HG02938 (cell line): Measurements from ENCODE around the gene MRPL52.
A peak's percentile ranks its signal among the peaks of the same experiment; 100 is the strongest.
"Not testable (repeated sequence)": the region's sequence is repeated elsewhere in the genome, so short reads cannot be mapped to it uniquely, and the experiment has no call there.

Experiments
- ATAC-seq: cut with Tn5 transposase; IDR thresholded peaks from one replicate; pipeline ENCODE4 v1.9.1; 2021; ENCODE audit warnings: mild to moderate bottlenecking, moderate library complexity; ENCODE audit not compliant: unreplicated experiment

MRPL52 gene

DNA sequence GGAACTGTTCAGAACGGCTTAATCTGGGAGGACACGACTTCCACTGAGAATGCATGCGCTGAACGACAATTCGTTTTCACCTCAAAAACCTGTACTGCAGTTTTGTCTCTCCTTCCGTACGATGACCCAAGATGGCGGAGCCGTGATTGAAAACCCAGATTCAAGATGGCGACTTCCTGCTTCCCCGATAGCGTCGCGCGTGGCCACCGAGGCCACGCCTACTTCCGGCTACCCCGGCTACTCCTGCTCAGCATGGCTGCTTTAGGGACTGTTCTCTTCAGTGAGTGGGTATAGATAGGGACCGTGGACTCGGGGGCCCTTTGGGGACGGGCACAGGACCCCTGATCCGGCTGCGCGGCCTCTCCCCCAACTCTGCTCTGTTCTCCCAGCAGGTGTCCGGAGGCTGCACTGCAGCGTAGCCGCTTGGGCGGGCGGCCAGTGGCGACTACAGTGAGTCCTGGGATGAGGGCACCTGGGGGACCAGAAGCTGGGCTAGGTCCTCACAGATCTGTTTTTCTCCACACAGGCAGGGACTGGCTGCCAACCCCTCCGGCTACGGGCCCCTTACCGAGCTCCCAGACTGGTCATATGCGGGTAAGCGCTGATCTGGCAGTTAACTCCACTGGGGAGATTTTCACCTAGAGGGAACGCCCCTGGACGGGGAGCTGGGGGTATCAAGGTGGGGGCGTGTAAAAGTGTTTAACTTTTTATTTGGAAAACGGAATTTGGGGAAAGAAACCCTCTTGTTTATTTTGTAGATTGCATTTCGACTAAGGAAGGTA, at the start of gene MRPL52:
Gene MRPL52 (plus strand): TSS at position 227 of the 782 bp plus-strand sequence. CDS start 26 bp downstream, at position 253.
- ATAC-seq = peak; percentile 82

DNA sequence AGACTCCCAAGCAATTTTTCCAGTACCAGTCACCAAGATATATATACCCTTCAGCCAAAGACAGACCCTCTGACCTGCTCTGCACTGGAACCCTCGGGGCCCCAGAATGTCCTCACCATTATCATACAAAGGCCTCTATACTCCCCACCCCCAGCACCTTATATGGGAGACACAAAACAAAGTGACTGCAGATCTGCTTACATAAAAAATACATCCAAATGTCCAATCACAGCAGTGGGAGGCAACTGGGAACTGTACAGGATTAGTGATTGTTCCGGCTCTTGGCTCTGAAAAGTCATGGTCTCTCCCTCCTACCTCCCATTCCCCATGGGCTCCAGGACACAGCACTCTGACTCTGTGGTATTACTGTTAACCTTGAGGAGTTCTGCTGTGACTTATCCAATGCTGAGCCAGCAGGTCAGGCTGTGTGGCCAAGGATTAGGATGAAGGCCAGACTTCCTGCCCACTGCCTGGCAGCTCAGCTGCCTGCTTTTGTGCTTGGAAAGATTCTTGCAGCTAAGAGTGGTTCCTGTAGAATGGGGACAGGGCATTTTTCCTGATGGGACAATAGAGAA, 49.5 kb upstream of the MRPL52 start:
- ATAC-seq = no peak

DNA sequence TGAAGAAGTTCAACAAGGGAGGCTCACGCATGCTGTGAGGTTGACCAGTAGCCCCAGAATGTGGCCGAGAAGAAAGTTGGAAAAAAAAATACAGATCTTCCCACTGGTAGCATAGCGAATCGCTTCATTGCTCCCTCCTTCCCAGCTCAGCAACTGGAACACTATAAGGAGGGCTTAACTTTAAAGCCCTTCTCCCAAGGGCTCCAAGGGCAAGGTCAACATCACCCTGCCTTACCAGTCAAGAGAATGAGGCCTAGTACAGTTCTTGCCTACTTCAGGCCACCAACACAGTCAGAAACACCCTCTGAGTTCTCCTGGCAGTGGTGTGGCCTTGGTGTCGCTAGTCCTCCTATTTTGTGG, 48.8 kb upstream of the MRPL52 start:
- no peak for ATAC-seq

DNA sequence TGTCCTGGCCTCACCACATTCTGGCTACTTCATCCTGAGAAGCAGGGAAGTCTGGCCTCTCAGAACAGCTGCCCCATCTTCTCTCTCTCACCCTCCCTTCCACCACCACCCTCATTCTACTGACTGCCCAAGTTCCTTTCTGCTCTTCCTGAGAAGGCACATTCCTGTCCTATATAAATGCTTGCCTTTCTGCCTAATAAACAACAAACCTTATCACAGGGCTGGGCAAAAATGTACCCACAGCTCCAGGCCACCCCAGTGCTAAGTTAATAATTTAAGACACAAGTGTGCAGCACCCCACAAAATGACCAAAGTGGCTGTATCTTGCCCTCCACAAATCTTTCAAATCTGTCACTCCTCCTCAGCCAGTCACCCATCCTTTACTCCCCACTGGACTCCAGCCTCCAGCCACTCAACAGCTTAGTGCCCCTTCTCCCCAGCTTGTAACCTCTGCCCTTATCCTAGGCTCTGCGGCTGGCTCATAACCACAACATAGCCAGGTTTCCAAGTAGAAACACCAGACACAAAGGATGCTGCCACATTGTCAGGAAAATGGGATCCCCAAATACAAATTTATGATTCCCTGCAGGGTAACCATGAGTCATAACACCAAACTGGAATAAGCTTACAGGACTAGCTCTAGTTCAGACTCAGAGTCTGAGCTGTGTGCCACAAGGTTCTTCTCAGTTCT, 48.2 kb upstream of the MRPL52 start:
- no peak for ATAC-seq

DNA sequence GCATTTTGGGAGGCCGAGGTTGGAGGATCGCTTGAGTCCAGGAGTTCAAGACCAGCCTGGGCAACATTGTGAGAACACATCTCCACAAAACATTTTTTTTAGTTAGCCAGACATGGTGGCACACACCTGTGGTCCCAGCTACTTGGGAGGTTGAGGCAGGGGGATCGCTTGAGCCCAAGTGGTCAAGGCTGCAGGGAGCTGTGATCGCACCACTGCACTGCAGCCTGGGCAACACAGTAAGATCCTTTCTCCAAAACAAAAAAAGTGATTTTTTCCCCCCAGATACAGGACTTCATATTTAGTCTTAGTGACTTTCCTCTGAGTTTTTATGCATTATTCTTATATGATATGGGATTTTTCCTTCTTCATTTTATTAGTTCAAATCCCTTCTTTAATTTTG, 43.0 kb upstream of the MRPL52 start:
- ATAC-seq = no peak

DNA sequence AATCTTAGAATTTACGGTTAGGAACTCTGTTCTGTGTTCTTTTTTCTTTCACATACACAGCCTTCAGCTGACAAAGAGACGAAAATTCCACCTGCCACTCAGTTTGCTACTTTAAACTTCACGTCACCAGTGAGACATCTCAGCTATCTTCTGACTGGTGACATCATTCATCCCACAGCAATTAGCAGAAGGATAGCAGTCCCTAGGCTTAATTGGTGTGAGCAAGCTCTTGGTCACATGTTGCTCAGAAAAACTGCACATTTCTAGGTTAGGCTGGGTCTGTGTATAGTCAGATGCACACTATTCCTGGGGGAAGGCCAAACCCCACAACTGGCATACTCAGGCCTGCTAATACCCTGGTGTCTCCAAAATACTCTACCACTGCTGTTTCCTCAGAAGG, 38.4 kb upstream of the MRPL52 start:
- ATAC-seq = no peak

DNA sequence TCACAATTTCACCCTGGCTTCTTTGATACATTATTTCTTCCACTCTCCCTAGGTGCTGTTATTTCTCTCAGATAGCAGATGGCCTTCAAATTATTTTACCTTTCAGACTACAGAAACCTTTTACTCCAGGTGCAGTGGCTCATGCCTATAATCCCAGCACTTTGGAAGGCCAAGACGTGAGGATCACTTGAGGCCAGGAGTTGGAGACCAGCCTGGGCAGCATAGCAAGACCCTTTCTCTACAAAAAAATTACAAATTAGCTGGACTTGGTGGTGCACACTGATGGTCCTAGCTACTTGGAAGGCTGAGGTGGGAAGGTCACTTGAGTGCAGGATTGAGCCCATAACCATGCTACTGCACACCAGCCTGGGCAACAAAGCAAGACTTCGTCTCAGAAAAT, 37.5 kb upstream of the MRPL52 start:
- ATAC-seq = no peak

DNA sequence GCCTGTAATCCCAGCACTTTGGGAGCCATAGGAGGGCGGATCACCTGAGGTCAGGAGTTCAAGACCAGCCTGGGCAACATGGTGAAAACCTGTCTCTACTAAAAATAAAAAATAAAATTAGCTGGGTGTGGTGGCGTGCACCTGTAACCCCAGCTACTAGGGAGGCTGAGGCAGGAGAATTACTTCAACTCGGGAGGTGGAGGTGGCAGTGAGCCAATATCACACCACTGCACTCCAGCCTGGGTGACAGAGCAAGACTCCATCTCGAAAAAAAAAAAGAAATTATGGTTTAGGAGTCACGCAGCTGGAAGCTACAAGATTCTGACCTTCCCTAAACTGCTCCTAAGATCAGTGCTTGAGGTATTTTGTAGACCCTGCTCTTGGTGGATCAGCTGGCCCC, 36.1 kb upstream of the MRPL52 start:
- ATAC-seq = not testable (repeated sequence)

DNA sequence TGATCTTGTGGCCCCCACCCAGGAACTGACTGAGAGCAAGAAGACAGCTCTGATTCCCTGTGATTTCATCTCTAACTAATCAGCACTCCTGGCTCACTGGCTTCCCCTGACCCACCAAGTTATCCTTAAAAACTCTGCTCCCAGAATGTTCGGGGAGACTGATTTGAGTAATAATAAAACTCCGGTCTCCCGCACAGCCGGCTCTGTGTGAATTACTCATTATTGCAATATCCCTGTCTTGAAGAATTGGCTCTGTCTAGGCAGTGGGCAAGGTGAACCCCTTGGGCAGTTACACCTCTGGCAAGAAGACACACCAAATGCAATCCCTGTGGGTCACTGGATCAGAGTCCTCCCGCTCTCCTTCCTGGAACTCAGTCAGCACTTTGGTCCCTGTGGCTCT, 35.7 kb upstream of the MRPL52 start:
- no peak for ATAC-seq

DNA sequence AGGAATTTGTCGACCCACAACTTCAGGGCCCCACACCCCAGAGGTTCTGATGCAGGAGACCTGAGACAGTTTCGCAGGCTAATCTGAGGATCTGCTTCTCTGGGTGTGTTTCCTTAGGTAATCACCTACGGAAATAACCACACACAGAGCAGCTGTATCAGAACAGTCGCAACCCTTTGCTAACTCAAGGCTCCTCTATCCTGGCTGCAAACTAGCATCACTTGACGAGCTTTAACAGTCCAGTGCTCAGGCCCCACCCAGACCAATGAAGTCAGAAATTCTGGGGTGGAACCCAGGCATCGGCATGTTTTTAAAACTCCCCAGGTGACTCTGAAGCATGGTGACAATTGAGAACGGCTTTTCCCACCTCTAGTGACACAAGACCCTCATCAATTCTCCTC, 35.1 kb upstream of the MRPL52 start:
- ATAC-seq = peak; percentile 41

DNA sequence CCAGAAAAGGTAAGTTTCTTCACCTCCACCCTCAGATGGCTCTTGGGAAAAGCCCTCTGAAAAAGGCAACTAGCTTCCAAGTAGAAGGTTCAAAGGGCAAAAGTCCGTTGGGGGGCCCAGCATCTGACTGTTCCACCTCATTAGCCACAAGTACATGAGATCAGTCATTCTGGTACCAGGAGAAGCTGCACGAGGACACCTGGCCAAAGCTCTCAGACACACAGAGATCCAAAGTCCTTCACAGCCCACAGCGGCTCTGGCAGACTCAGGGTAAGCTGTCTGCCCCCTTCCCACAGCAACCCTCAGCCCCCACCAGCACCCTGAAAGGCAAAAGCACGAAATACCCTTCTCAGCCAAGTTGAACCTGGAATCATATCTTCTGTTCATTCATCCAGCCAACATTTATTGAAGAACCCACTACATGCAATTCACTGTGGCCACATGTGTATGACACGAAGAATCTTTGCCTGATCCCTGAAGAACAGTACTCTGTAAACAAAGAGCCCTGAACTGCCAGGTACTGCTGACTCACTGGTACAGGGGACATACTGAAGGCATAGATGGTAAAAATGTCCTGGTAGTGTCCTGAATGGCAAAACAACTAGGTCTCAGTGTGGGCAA, 33.5 kb upstream of the MRPL52 start:
- no peak for ATAC-seq

DNA sequence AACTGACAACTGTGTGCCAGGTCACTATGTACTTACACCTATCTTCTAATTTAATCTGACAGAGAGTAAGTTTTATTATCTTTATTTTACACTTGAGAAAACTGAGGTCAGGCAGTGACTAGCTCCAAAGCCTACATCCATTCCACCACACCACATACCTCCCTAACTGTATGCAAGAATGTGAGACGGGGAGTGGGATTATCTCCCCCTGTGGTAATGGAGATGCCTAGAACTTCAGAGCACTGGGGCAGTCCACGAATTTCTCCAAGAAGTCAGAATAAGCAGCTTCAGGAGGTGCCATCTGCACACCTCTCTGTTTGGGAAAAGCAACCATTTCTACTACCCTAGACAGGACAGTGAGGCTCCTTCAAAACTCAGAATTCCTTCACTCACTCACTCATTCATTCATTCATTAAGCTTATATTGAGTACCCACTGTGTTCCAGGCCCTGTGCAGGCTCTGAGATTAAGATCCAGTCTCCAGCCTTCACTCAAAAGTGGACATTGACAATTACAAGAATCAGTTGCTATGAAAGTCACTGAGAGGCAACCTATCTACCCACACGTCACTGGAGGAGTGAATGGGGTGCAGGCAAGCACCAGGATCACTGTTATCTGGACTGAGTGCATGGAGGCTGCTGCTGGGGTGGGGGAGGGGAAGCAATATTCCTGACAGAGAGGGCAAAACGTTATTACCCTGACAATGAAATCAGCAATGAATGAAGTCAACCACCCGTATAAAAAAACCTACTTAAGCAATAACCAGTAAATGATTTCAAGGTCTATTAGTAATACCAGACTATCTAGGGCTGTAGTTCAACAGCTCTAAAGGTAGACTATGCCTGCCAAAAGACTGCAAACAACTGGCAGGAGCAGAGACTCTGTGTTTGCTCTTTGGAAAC, 32.4 kb upstream of the MRPL52 start:
- no peak for ATAC-seq

DNA sequence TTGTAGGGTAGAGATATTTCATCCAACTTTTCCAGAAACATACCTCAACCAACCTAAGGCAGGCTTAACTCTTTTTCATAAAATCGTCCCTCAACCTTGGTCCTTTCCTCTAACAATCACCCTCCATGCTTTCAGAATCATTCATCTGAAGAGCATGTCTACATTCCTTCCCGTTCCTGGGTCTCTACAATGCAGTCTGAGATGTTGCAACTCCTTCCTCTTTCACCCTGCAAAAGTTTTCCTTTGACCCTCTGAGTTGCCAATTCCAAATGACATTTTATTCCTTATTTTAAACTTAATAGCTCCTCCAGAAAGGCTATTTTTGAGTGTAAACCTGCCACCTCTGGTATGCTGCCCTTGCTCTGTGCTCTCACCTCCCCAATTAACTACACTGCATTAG, 31.2 kb upstream of the MRPL52 start:
- ATAC-seq = no peak

DNA sequence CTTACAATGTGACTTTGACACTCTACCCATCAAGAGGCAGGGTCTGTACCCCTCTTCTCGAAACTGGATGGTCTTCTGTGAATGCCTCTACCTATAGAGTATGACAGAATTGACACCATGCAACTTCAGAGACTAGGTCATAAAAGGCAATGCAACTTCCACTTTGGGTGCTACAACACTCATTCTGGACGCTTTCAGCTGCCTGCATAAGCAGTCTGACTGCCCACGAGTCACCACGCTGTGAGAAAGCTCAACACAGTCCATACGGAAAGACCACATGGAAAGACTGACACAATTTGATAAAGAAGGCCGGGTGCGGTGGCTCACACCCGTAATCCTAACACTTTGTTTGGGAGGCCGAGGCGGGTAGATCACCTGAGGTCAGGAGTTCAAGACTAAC, 29.3 kb upstream of the MRPL52 start:
- no peak for ATAC-seq

DNA sequence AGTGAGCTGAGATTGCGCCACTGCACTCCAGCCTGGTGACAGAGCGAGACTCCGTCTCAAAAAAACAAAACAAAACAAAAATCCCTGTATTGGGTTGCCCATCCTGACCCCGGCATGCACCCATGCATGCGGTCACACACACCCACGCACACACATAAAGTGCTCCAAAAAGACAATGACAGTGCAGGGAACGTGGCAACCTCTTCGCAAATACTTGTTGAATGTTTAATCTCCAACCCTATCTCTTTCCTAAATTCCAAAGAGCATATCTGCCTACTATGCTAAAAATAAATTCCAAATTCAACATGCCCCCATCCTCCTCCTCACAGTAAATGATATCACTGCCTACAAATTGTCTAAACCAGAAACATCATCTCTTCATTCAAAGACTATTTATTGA, 28.0 kb upstream of the MRPL52 start:
- no peak for ATAC-seq

DNA sequence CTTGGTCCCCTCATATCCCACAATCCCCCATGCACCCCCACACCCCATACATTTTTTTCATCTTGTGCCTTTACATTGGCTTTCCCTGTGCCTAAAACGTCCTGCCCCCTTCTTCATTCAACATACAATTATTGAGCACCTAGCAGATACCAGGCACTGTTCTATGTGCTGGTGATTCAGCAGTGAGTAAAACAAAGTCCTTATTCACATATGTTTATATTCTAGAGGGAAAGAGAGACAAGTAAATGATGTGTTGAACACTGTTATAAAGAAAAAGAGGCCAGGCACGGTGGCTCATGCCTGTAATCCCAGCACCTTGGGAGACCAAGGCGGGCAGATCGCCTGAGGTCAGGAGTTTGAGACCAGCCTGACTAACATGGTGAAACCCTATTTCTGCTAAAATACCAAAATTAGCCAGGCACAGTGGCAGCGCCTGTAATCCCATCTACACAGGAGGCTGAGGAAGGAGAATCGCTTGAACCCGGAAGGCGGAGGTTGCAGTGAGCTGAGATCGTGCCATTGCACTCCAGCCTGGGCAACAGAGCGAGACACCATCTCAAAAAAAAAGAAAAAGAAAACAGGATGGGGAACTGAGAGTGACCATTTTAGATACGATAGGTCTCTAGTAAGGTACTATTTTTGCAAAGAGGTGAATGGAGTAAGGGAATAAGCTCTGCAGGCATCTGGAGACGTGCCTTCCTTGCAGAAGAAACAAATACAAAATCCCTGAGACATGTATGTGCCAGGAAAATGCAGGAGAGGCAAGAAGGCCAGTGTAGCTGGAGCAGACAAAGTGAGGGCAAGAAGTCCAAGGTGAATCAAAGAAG, 26.6 kb upstream of the MRPL52 start:
- peak; percentile 48 for ATAC-seq

DNA sequence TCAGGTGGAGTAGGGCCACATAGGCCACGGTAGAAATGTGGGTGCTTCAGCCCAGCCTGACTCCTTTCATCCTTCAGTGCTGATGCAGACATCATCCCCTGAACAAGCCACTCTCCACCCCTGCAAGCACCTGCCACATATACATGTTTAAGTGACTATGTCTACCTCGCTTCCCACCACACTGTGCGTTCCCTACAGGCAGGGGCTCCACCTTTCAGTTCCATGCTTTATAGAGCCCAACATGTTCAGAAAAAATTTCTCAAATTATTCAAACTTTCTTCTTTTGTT, 26.1 kb upstream of the MRPL52 start:
- ATAC-seq = peak; percentile 36

DNA sequence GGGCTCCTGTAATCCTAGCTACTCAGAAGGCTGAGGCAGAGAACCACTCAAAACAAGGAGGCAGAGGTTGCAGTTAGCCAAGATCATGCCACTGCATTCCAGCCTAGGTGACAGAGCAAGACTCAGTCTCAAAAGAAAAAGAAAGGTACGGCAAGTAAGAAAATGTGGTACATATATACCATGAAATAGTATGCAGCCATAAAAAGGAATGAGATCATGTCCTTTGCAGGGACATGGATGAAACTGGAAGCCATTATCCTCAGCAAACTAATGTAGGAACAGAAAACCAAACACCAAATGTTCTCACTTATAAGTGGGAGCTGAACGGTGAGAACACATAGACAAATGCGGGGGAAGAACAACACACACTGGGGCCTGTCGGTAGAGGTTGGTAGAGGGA, 24.5 kb upstream of the MRPL52 start:
- ATAC-seq = not testable (repeated sequence)

DNA sequence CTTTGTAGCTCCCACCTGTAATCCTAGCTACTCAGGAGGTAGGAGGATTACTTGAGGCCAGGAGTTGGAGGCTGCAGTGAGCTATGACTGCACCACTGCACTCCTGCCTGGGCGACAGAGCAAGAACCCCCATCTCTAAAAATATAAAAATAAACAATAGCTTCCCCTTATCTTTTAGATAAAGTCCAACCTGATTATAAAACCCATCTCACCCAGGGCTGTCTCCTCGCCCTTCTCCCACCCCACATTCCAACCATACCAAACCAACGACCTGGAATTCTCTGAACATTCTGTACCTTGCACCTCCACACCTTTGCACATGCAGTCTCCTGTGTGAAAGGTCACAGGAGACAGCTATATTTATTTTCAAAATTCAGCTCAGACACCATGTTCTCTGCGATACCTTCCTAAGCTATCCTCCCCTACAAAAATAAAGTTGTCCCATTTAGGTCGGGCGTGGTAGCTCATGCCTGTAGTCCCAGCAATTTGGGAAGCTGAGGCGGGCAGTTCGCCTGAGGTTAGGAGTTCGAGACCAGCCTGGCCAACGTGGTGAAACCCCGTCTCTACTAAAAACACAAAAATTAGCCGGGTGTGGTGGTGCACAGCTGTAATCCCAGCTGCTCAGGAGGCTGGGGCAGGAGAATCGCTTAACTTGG, 22.1 kb upstream of the MRPL52 start:
- no peak for ATAC-seq
